IPS DF 4.7 (cell line): ENCODE measurements around the gene MAP3K9.

ENCODE experiments used
- DNase-seq: peaks from one replicate; pipeline ENCODE4 v3.0.0-alpha.2; 2013; ENCODE audit warnings: low spot score; ENCODE audit errors: extremely low read depth

Gene MAP3K9

GRCh38 chr14:70788898-70789297, 20.4 kb downstream of the MAP3K9 start:
- no peak for DNase-seq

GRCh38 chr14:70785556-70785955, 23.8 kb downstream of the MAP3K9 start:
- DNase-seq: no peak

- DNase-seq: no peak
Observed at GRCh38 chr14:70784886-70785285, 24.4 kb downstream of the MAP3K9 start.

GRCh38 chr14:70782361-70782760, 27.0 kb downstream of the MAP3K9 start:
- DNase-seq: no peak

- no peak for DNase-seq
Observed at GRCh38 chr14:70780396-70781075, 28.8 kb downstream of the MAP3K9 start.

- no peak for DNase-seq
Observed at GRCh38 chr14:70779667-70780066, 29.6 kb downstream of the MAP3K9 start.

- DNase-seq: no peak
Observed at GRCh38 chr14:70776197-70776596, 33.1 kb downstream of the MAP3K9 start.

GRCh38 chr14:70773182-70773862, 36.0 kb downstream of the MAP3K9 start:
- no peak for DNase-seq

GRCh38 chr14:70771781-70772212, 37.5 kb downstream of the MAP3K9 start:
- DNase-seq: no peak

GRCh38 chr14:70770490-70770889, 38.8 kb downstream of the MAP3K9 start:
- DNase-seq: no peak

GRCh38 chr14:70759398-70759797, 49.9 kb downstream of the MAP3K9 start:
- no peak for DNase-seq

GRCh38 chr14:70755655-70756054, 53.7 kb downstream of the MAP3K9 start:
- DNase-seq: no peak

- no peak for DNase-seq
Observed at GRCh38 chr14:70754991-70755390, 54.3 kb downstream of the MAP3K9 start.

- DNase-seq: no peak
Observed at GRCh38 chr14:70753518-70753953, 55.8 kb downstream of the MAP3K9 start.

GRCh38 chr14:70748422-70748821, 60.9 kb downstream of the MAP3K9 start:
- no peak for DNase-seq

GRCh38 chr14:70744641-70745040, 64.7 kb downstream of the MAP3K9 start:
- DNase-seq: no peak

- no peak for DNase-seq
Observed at GRCh38 chr14:70742316-70742715, 67.0 kb downstream of the MAP3K9 start.

GRCh38 chr14:70741482-70741881, 67.8 kb downstream of the MAP3K9 start:
- no peak for DNase-seq

GRCh38 chr14:70735043-70735442, 74.3 kb downstream of the MAP3K9 start:
- no peak for DNase-seq

- DNase-seq: no peak
Observed at GRCh38 chr14:70731447-70732239, 77.7 kb downstream of the MAP3K9 start.

GRCh38 chr14:70730393-70730792, 78.9 kb downstream of the MAP3K9 start:
- no peak for DNase-seq
